Fibroblast of lung (primary cell): ENCODE measurements around the gene IMMP2L. TPM values are rescaled to one million over a fixed set of nuclear protein-coding genes. Genes with fewer than 3 reads are reported as not detected.

ENCODE experiments used
- DNase-seq, 2 donors: peaks; one replicate each; pipeline versions ENCODE4 v3.0.0 to v3.0.0-alpha.2; 2010; ENCODE audit warnings: low read depth in 2 of 2
- H2AFZ ChIP-seq: 2 replicates; pipeline ENCODE4 v1.5.1; 2012; ENCODE audit warnings: low read length, control low read depth, inconsistent platforms
- H3K27ac ChIP-seq: 2 replicates; pipeline ENCODE4 v1.5.1; 2011; ENCODE audit warnings: low read length, control low read depth; ENCODE audit not compliant: insufficient read depth
- H3K27me3 ChIP-seq: 2 replicates; pipeline ENCODE4 v1.5.1; 2011; ENCODE audit warnings: mild to moderate bottlenecking, low read length; ENCODE audit not compliant: control insufficient read depth, insufficient read depth
- H3K36me3 ChIP-seq: 2 replicates; pipeline ENCODE4 v1.5.1; 2011; ENCODE audit warnings: low read length; ENCODE audit not compliant: control insufficient read depth, insufficient read depth
- H3K4me1 ChIP-seq: 2 replicates; pipeline ENCODE4 v1.5.1; 2011; ENCODE audit warnings: low read length; ENCODE audit not compliant: control insufficient read depth, insufficient read depth; ENCODE audit errors: extremely low read depth
- H3K4me2 ChIP-seq: 2 replicates; pipeline ENCODE4 v1.5.1; 2011; ENCODE audit warnings: low read length, control low read depth; ENCODE audit not compliant: insufficient read depth; ENCODE audit errors: extremely low read depth
- H3K4me3 ChIP-seq, 4 experiments: fragments of 200-600 bp in 1 of 4; sonication (generic) in 1 of 4; replicated peaks in 1 of 4; 2 replicates each; pipeline ENCODE4 v1.5.1; 2011 to 2016; ENCODE audit warnings: low read length in 4 of 4, low read depth in 3 of 4, mild to moderate bottlenecking in 3 of 4, control low read depth in 2 of 4, inconsistent platforms in 1 of 4, mixed read lengths in 1 of 4; ENCODE audit not compliant: insufficient read depth in 1 of 4; ENCODE audit errors: control extremely low read depth in 1 of 4
- H3K79me2 ChIP-seq: 2 replicates; pipeline ENCODE4 v1.5.1; 2012; ENCODE audit warnings: mild to moderate bottlenecking, low read length, inconsistent platforms; ENCODE audit not compliant: control insufficient read depth, insufficient read depth
- H3K9ac ChIP-seq: 2 replicates; pipeline ENCODE4 v1.5.1; 2011; ENCODE audit warnings: mild to moderate bottlenecking, low read length, control low read depth; ENCODE audit not compliant: insufficient read depth
- H3K9me3 ChIP-seq: 2 replicates; pipeline ENCODE4 v1.5.1; 2012; ENCODE audit warnings: low read depth, low read length; ENCODE audit not compliant: control insufficient read depth, insufficient read depth
- H4K20me1 ChIP-seq: 2 replicates; pipeline ENCODE4 v1.5.1; 2011; ENCODE audit warnings: low read length; ENCODE audit not compliant: control insufficient read depth, insufficient read depth; ENCODE audit errors: extremely low read depth
- CTCF ChIP-seq, 2 donors: IDR thresholded peaks in 1 of 2; conservative IDR thresholded peaks in 1 of 2; 1 replicate in 1 of 2; 2 replicates in 1 of 2; pipeline ENCODE4 v1.5.1; 2011 to 2012; ENCODE audit warnings: low read length in 2 of 2, control low read depth in 1 of 2, inconsistent platforms in 1 of 2, low read depth in 1 of 2, mild to moderate bottlenecking in 1 of 2
- EZH2 ChIP-seq: IDR thresholded peaks from 2 replicates; pipeline ENCODE4 v1.5.1; 2012; ENCODE audit warnings: low read length, control low read depth, mild to moderate bottlenecking; ENCODE audit errors: missing control alignments
- polyA plus RNA-seq, 2 donors: library from polyadenylated mRNA; depleted of rRNA in 1 of 2; stranded (reverse) in 1 of 2; unstranded in 1 of 2; fragments of >200 nt; gene quantifications; 2 replicates each; pipeline ENCODE4 v1.2.1, GENCODE V29; 2011 to 2012; ENCODE audit warnings: missing spikeins in 1 of 2
- total RNA-seq: library from RNA; depleted of rRNA; stranded (reverse); fragments of >200 nt; gene quantifications from 2 replicates; pipeline ENCODE4 v1.2.1, GENCODE V29; 2014

Gene IMMP2L
- total and polyA plus RNA-seq, 2 donors (not counting 1 experiment from before 2014, with no cell fraction given) = 6.9 to 14.4 TPM

- Histone ChIP-seq H4K20me1 (no peaks in the 10 kb centered on the region), H3K9me3 (no peaks in the 10 kb centered on the region), H2AFZ (no peak overlapping the region), H3K27ac (no peak overlapping the region), H3K27me3 (no peaks in the 10 kb centered on the region), H3K9ac (no peak overlapping the region), H3K79me2 (no peaks in the 10 kb centered on the region), H3K36me3 (no peaks in the 10 kb centered on the region), H3K4me2 (no peak overlapping the region), H3K4me3 (no peak overlapping the region), H3K4me1 (no peaks in the 10 kb centered on the region)
- DNase-seq = no peak
- no peak for TF ChIP-seq CTCF (conservative IDR thresholded peaks at IDR 0.05 in 1 of 2, IDR thresholded peaks at IDR 0.05 in 1 of 2; ENCODE audit: low read depth in 1 of 2, low read length in 2 of 2)
- TF ChIP-seq EZH2 = no peak
Observed at GRCh38 chr7:111528331-111528730, 34.0 kb downstream of the IMMP2L start.

DNA sequence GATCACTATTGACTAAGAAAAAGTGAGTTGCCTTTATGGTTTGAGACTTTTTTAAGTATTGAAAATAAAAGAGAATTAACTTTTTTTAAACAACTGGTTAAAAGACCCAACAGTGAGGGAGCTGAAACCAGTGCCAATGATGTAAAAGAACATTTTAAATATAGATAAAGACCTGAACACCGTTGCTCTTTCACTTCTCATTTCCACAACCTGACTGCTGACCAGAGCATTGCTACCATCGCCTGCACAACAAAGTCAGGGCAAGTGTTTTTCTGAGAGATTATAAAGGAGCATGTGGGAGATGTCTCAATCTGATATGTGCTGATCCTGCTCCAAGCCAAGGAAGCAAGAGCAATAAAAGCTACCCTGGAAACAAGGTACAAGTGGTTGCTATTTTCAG, 34.7 kb downstream of the IMMP2L start:
- TF ChIP-seq EZH2 (no peak), CTCF (conservative IDR thresholded peaks at IDR 0.05 in 1 of 2, IDR thresholded peaks at IDR 0.05 in 1 of 2; ENCODE audit: low read depth in 1 of 2, low read length in 2 of 2) (no peak)
- Histone ChIP-seq H4K20me1 (no peaks in the 10 kb centered on the region), H3K36me3 (no peaks in the 10 kb centered on the region), H3K27me3 (no peaks in the 10 kb centered on the region), H3K4me3 (no peak overlapping the region), H3K9me3 (no peaks in the 10 kb centered on the region), H3K27ac (no peak overlapping the region), H3K9ac (no peak overlapping the region), H3K4me1 (no peaks in the 10 kb centered on the region), H3K4me2 (no peak overlapping the region), H2AFZ (no peak overlapping the region), H3K79me2 (no peaks in the 10 kb centered on the region)
- DNase-seq = no peak

DNA sequence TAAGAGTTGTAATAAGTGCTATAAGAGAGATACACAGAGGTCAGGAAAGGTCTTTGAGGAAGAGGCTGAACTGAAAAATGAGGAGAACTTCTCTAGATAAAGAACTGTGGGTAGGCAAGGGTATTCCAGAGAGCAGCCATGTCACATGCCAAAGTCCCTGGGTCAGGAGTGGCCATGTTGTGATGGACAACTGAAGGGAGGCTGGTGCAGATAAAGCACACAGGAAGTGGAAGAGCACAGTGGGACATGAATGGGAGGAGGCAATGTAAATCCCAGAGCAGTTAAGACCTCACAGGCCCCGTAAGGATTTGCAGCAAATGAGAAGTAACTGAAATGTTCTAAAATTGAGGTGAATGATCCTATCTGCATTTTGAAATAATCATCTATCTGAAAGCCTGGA, 37.2 kb downstream of the IMMP2L start:
- no peak for TF ChIP-seq CTCF (conservative IDR thresholded peaks at IDR 0.05 in 1 of 2, IDR thresholded peaks at IDR 0.05 in 1 of 2; ENCODE audit: low read depth in 1 of 2, low read length in 2 of 2)
- TF ChIP-seq EZH2 = no peak
- no peak overlapping the region for H3K4me3 ChIP-seq
- no peaks in the 10 kb centered on the region for H3K4me1 ChIP-seq
- H3K4me2 ChIP-seq = no peak overlapping the region
- no peak overlapping the region for H2AFZ ChIP-seq
- H4K20me1 ChIP-seq = no peaks in the 10 kb centered on the region
- no peaks in the 10 kb centered on the region for H3K9me3 ChIP-seq
- H3K27me3 ChIP-seq = no peaks in the 10 kb centered on the region
- DNase-seq = no peak
- no peak overlapping the region for H3K27ac ChIP-seq
- no peak overlapping the region for H3K9ac ChIP-seq
- H3K79me2 ChIP-seq = no peaks in the 10 kb centered on the region
- no peaks in the 10 kb centered on the region for H3K36me3 ChIP-seq
